Hepatic stellate cell (primary cell): ENCODE results near the gene CORT.

ENCODE experiments used
- DNase-seq: peaks from one replicate; pipeline ENCODE4 v3.0.0; 2011; ENCODE audit warnings: low spot score

Gene CORT

GRCh38 chr1:10474613-10475507 lies 25.0 kb downstream of the CORT start, which contains the start of gene PEX14:
Gene PEX14 (plus strand): TSS chr1:10474950. CDS start chr1:10474967, 17 bp downstream.
- DNase-seq, result peak; percentile 94

- DNase-seq, result no peak
Measured at GRCh38 chr1:10475510-10475909, 25.7 kb downstream of the CORT start.

GRCh38 chr1:10479296-10479695 lies 29.5 kb downstream of the CORT start:
- no peak for DNase-seq

GRCh38 chr1:10480614-10481013 lies 30.8 kb downstream of the CORT start:
- no peak for DNase-seq

GRCh38 chr1:10484521-10484920 lies 34.7 kb downstream of the CORT start:
- DNase-seq, result no peak

GRCh38 chr1:10489291-10490055 lies 39.6 kb downstream of the CORT start:
- DNase-seq, result no peak

- DNase-seq, result no peak
Measured at GRCh38 chr1:10490286-10490970, 40.6 kb downstream of the CORT start.

GRCh38 chr1:10494418-10494753 lies 44.6 kb downstream of the CORT start:
- DNase-seq, result no peak

GRCh38 chr1:10494754-10495474 lies 45.1 kb downstream of the CORT start:
- DNase-seq, result peak; percentile 75

- DNase-seq, result no peak
Measured at GRCh38 chr1:10495475-10495817, 45.6 kb downstream of the CORT start.

- no peak for DNase-seq
Measured at GRCh38 chr1:10495952-10496351, 46.1 kb downstream of the CORT start.

- no peak for DNase-seq
Measured at GRCh38 chr1:10497109-10497508, 47.3 kb downstream of the CORT start.

GRCh38 chr1:10498231-10498630 lies 48.4 kb downstream of the CORT start:
- no peak for DNase-seq
